Measurements from ENCODE around the gene GDPD3. TPM values are rescaled to one million over a fixed set of nuclear protein-coding genes. Genes with fewer than 3 reads are reported as not detected.
A peak's percentile ranks its signal among the peaks of the same experiment; 100 is the strongest.

GDPD3 gene
- 1 to 10 TPM; 1.3 to 3.7 (median 3.2) TPM for total RNA-seq
- polyA plus RNA-seq, result 2.6 TPM
- long read RNA-seq, donor 1, partial matches to known transcripts, result 0 of 5 reads
- long read RNA-seq, donor 1, other reads (novel, unspliced or antisense), result 5 of 5 reads
- long read RNA-seq, donor 2, partial matches to known transcripts, result 1 of 8 reads
- long read RNA-seq, donor 2, other reads (novel, unspliced or antisense), result 7 of 8 reads
- long read RNA-seq, donor 3, result 0 reads
- long read RNA-seq, donor 4, result 0 reads

- no peaks in the 10 kb centered on the region for H3K27me3 ChIP-seq (ENCODE audit: control insufficient read depth, insufficient read depth)
- intact Hi-C loops (cut with DNase I), result no loop called here
- H3K4me1 ChIP-seq (ENCODE audit: control insufficient read depth, insufficient read depth, low read length), result no peaks in the 10 kb centered on the region
- H3K4me3 ChIP-seq (ENCODE audit: low read length), result no peak within 1 kb of the TSS
- WGBS, result 72% methylated on average over 20 of the region's 20 CpGs
- H3K27ac ChIP-seq (ENCODE audit: low read length), result no peak within 1 kb of the TSS
- peak; percentile 48 to 73 for ATAC-seq
- peak; percentile 58 to 88 (median 86) for DNase-seq
- no peaks in the 10 kb centered on the region for H3K9me3 ChIP-seq (ENCODE audit: control insufficient read depth, low read length)
These were observed at the start of gene GDPD3 for GRCh38 chr16:30113031-30113710. Gene GDPD3 (minus strand): TSS chr16:30113537. CDS start chr16:30113478, 59 bp downstream.

GRCh38 chr16:30157214-30157613, 43.9 kb upstream of the GDPD3 start:
- 82% methylated on average over 1 of the region's 1 CpG for WGBS
- H3K9me3 ChIP-seq (ENCODE audit: control insufficient read depth, low read length), result no peaks in the 10 kb centered on the region
- no peak for DNase-seq
- no peak for ATAC-seq
- H3K4me1 ChIP-seq (ENCODE audit: control insufficient read depth, insufficient read depth, low read length), result no peaks in the 10 kb centered on the region
- H3K4me3 ChIP-seq (ENCODE audit: low read length), result no peak overlapping the region
- no peak overlapping the region for H3K27ac ChIP-seq (ENCODE audit: low read length)
- no peaks in the 10 kb centered on the region for H3K27me3 ChIP-seq (ENCODE audit: control insufficient read depth, insufficient read depth)
- intact Hi-C loops (cut with DNase I), result no loop called here

- intact Hi-C loops (cut with DNase I), result no loop called here
- H3K4me3 ChIP-seq (ENCODE audit: low read length), result no peak overlapping the region
- H3K27me3 ChIP-seq (ENCODE audit: control insufficient read depth, insufficient read depth), result no peaks in the 10 kb centered on the region
- 95% methylated on average over 5 of the region's 5 CpGs for WGBS
- no peaks in the 10 kb centered on the region for H3K9me3 ChIP-seq (ENCODE audit: control insufficient read depth, low read length)
- H3K4me1 ChIP-seq (ENCODE audit: control insufficient read depth, insufficient read depth, low read length), result no peaks in the 10 kb centered on the region
- DNase-seq, result no peak
- H3K27ac ChIP-seq (ENCODE audit: low read length), result no peak overlapping the region
- no peak for ATAC-seq
These were observed 41.9 kb upstream of the GDPD3 start for GRCh38 chr16:30155188-30155587.

- no peak for ATAC-seq
- H3K9me3 ChIP-seq (ENCODE audit: control insufficient read depth, low read length), result no peaks in the 10 kb centered on the region
- no peak overlapping the region for H3K27ac ChIP-seq (ENCODE audit: low read length)
- H3K4me1 ChIP-seq (ENCODE audit: control insufficient read depth, insufficient read depth, low read length), result no peaks in the 10 kb centered on the region
- no peak for DNase-seq
- H3K4me3 ChIP-seq (ENCODE audit: low read length), result no peak overlapping the region
- no peaks in the 10 kb centered on the region for H3K27me3 ChIP-seq (ENCODE audit: control insufficient read depth, insufficient read depth)
- intact Hi-C loops (cut with DNase I), result no loop called here
- 95% methylated on average over 9 of the region's 9 CpGs for WGBS
These were observed 39.2 kb upstream of the GDPD3 start for GRCh38 chr16:30152517-30152916.

- intact Hi-C loops (cut with DNase I), result no loop called here
- WGBS, result 90% methylated on average over 7 of the region's 7 CpGs
- ATAC-seq, result no peak
- no peak for DNase-seq
- H3K27ac ChIP-seq (ENCODE audit: low read length), result no peak overlapping the region
- no peaks in the 10 kb centered on the region for H3K27me3 ChIP-seq (ENCODE audit: control insufficient read depth, insufficient read depth)
- H3K4me3 ChIP-seq (ENCODE audit: low read length), result no peak overlapping the region
- no peaks in the 10 kb centered on the region for H3K4me1 ChIP-seq (ENCODE audit: control insufficient read depth, insufficient read depth, low read length)
- no peaks in the 10 kb centered on the region for H3K9me3 ChIP-seq (ENCODE audit: control insufficient read depth, low read length)
These were observed 37.8 kb upstream of the GDPD3 start for GRCh38 chr16:30151091-30151490.

- Histone ChIP-seq H3K4me3 (ENCODE audit: low read length) (no peak overlapping the region), H3K9me3 (ENCODE audit: control insufficient read depth, low read length) (no peaks in the 10 kb centered on the region), H3K27me3 (ENCODE audit: control insufficient read depth, insufficient read depth) (no peaks in the 10 kb centered on the region), H3K27ac (ENCODE audit: low read length) (no peak overlapping the region), H3K4me1 (ENCODE audit: control insufficient read depth, insufficient read depth, low read length) (no peaks in the 10 kb centered on the region)
- ATAC-seq, result no peak
- WGBS, result 83% methylated on average over 5 of the region's 5 CpGs
- intact Hi-C loops (cut with DNase I), result no loop called here
- peak in 1 of 3 donors; percentile 16 for DNase-seq
These were observed 36.1 kb upstream of the GDPD3 start for GRCh38 chr16:30149250-30149930.

GRCh38 chr16:30147843-30148510, 34.6 kb upstream of the GDPD3 start:
- intact Hi-C loops (cut with DNase I), result no loop called here
- Histone ChIP-seq H3K27me3 (ENCODE audit: control insufficient read depth, insufficient read depth) (no peaks in the 10 kb centered on the region), H3K4me1 (ENCODE audit: control insufficient read depth, insufficient read depth, low read length) (no peaks in the 10 kb centered on the region), H3K27ac (ENCODE audit: low read length) (no peak overlapping the region), H3K9me3 (ENCODE audit: control insufficient read depth, low read length) (no peaks in the 10 kb centered on the region), H3K4me3 (ENCODE audit: low read length) (no peak overlapping the region)
- no peak for DNase-seq
- WGBS, result 89% methylated on average over 3 of the region's 3 CpGs
- no peak for ATAC-seq

GRCh38 chr16:30145657-30146056, 32.3 kb upstream of the GDPD3 start:
- Histone ChIP-seq H3K27ac (ENCODE audit: low read length) (no peak overlapping the region), H3K27me3 (ENCODE audit: control insufficient read depth, insufficient read depth) (no peaks in the 10 kb centered on the region), H3K4me1 (ENCODE audit: control insufficient read depth, insufficient read depth, low read length) (no peaks in the 10 kb centered on the region), H3K9me3 (ENCODE audit: control insufficient read depth, low read length) (no peaks in the 10 kb centered on the region), H3K4me3 (ENCODE audit: low read length) (no peak overlapping the region)
- ATAC-seq, result no peak
- DNase-seq, result no peak
- intact Hi-C loops (cut with DNase I), result no loop called here
- WGBS, result 55% methylated on average over 1 of the region's 1 CpG

- Histone ChIP-seq H3K4me3 (ENCODE audit: low read length) (no peak overlapping the region), H3K27me3 (ENCODE audit: control insufficient read depth, insufficient read depth) (no peaks in the 10 kb centered on the region), H3K9me3 (ENCODE audit: control insufficient read depth, low read length) (no peaks in the 10 kb centered on the region), H3K27ac (ENCODE audit: low read length) (no peak overlapping the region), H3K4me1 (ENCODE audit: control insufficient read depth, insufficient read depth, low read length) (no peaks in the 10 kb centered on the region)
- ATAC-seq, result no peak
- no peak for DNase-seq
- 46% methylated on average over 1 of the region's 1 CpG for WGBS
- intact Hi-C loops (cut with DNase I), result no loop called here
These were observed 31.6 kb upstream of the GDPD3 start for GRCh38 chr16:30144917-30145316.

GRCh38 chr16:30144017-30144416, 30.7 kb upstream of the GDPD3 start:
- no peak overlapping the region for H3K27ac ChIP-seq (ENCODE audit: low read length)
- intact Hi-C loops (cut with DNase I), result no loop called here
- no peak for ATAC-seq

GRCh38 chr16:30143347-30143702, 30.0 kb upstream of the GDPD3 start:
- DNase-seq, result no peak
- H3K27me3 ChIP-seq (ENCODE audit: control insufficient read depth, insufficient read depth), result no peaks in the 10 kb centered on the region
- no peak overlapping the region for H3K27ac ChIP-seq (ENCODE audit: low read length)
- WGBS, result 52% methylated on average over 2 of the region's 2 CpGs
- intact Hi-C loops (cut with DNase I), result no loop called here
- H3K4me3 ChIP-seq (ENCODE audit: low read length), result no peak overlapping the region
- H3K9me3 ChIP-seq (ENCODE audit: control insufficient read depth, low read length), result no peaks in the 10 kb centered on the region
- no peak for ATAC-seq
- no peaks in the 10 kb centered on the region for H3K4me1 ChIP-seq (ENCODE audit: control insufficient read depth, insufficient read depth, low read length)

More at GRCh38 chr16:30144017-30144416, 30.7 kb upstream of the GDPD3 start:
- H3K4me3 ChIP-seq (ENCODE audit: low read length), result no peak overlapping the region
- no peaks in the 10 kb centered on the region for H3K9me3 ChIP-seq (ENCODE audit: control insufficient read depth, low read length)
- no peaks in the 10 kb centered on the region for H3K27me3 ChIP-seq (ENCODE audit: control insufficient read depth, insufficient read depth)
- DNase-seq, result no peak
- no peaks in the 10 kb centered on the region for H3K4me1 ChIP-seq (ENCODE audit: control insufficient read depth, insufficient read depth, low read length)
